NCI-H2081 (cell line): Measurements from ENCODE around the gene OR3A2.
"Not testable (repeated sequence)": the region's sequence is repeated elsewhere in the genome, so short reads cannot be mapped to it uniquely, and the experiment has no call there.

Source experiments
- DNase-seq, 2 experiments: peaks; one replicate each; lab custom pipeline; 2025; lab: John Stamatoyannopoulos, UW

The OR3A2 gene

DNA sequence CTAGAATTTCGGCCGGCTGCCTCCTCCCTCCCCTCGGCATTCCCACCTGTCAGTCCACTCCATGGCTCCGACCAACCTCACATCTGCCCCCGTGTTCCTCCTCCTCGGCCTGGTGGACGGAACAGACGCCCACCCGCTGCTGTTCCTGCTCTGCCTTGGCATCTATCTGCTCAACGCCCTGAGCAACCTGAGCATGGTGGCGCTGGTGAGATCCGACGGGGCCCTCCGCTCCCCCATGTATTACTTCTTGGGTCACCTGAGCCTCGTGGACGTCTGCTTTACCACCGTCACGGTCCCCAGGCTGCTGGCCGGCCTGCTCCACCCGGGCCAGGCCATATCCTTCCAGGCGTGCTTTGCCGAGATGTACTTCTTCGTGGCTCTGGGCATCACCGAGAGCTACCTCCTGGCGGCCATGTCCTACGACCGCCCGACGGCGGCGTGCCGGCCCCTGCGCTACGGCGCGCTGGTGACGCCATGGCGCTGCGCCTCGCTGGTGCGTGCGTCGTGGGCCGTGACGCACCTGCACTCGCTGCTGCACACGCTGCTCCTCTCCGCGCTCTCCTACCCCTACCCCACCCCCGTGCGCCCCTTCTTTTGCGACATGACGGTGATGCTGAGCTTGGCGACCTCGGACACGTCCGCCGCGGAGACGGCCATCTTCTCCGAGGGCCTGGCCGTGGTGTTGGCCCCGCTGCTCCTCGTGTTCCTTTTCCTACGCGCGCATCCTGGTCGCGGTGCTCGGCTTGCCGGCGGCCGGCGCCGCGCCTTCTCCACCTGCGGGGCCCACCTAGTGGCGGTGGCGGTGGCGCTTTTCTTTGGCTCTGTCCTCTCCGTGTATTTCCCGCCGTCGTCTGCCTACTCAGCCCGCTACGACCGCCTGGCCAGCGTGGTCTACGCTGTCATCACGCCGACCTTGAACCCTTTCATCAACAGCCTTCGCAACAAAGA is at the start of gene OR3A2:
Gene OR3A2 (minus strand): TSS at position 440 of the 948 bp plus-strand sequence.
- DNase-seq: no peak

DNA sequence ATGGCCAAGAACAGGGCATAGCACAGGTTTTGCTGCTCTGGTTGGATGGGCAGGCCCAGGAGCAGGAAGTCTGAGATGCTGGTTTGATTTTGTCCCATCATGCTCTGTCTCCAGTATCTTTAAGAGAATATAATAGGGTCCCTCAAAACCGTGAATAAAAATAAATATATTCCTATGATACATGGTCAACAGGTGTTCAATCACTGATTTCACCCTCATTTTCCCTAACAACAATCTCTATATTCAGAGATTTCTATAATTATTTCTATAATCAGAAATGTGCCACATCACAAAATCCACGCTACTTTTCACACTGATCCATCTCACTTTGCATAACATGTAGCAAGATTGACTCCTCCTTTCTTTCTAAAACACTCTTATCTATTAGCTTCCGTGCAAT is 47.6 kb upstream of the OR3A2 start, which contains the start of gene OR1E2:
Gene OR1E2 (minus strand): TSS at position 101 of the 400 bp plus-strand sequence. CDS start 0 bp downstream, at position 101.
- no peak for DNase-seq

DNA sequence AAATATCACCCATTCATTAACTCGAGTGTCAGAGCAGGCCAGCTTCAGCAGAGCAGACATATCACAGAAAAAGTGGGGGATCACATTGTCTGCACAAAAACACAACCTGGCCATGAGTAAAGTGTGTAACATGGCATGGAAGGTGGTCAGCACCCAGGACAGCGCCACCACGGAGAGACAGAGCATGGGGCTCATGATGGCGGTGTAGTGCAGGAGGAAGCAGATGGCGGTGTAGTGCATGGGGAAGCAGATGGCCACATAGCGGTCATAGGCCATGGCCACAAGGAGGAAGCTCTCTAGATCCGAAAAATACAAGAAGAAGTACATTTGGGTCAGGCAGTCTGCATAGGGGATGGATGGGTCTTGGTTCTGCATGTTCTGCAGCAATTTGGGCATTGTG is 47.1 kb upstream of the OR3A2 start:
- DNase-seq: not testable (repeated sequence)

DNA sequence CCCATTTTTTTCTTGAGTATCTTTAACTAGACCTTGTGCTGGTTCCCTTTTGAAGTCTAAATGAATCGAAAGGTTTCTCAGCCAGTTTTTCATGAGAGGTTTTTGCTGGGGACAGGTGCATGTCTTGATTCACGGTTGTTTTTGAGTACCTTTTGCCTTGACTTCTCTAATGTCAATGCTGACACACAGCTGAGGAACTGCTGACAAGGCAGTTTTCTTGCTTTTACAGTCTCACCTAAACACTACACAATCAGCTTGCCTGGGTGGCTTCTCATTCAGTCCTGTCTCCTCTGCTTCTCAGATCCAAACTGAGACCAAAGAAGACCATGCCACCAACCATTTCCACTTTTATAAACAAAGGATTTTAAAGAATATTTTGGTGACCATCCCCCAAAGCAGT is 32.1 kb upstream of the OR3A2 start:
- DNase-seq: no peak

DNA sequence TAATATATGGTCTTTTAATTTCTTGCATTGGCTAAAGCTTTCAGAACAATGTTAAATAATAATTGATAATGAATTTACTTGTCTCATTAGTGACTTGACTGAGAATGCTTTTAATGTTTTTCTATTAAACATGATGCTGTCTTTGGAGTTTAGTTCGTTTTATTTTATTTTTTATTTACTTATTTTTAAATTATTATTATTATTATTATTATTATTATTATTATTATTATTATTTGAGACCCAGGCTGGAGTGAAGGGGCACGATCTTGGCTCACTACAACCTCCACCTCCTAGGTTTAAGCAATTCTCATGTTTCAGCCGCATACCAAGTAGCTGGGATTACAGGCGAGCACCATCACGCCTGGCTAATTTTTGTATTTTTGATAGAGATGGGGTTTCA is 29.5 kb upstream of the OR3A2 start:
- no peak for DNase-seq

DNA sequence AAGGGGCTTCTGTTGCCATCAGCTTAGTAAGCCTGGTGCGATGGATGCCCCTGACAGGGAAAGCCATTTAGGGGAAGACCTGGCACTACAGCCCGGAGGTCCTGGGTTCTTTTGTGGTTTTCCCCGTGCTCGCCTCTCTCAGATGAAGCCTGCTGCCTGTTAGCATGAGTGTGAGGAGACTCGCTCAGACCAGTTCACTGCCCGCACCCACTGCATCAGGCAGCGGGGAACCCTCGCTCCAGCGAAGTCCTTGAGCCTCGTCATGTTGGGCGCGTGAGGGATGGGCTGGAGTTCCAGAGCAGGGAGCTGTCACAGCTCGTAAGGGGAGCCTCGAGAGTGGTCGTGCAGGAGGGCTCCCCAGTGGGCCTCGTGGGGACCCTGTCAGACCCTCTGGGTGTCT is 26.1 kb upstream of the OR3A2 start:
- DNase-seq: not testable (repeated sequence)

DNA sequence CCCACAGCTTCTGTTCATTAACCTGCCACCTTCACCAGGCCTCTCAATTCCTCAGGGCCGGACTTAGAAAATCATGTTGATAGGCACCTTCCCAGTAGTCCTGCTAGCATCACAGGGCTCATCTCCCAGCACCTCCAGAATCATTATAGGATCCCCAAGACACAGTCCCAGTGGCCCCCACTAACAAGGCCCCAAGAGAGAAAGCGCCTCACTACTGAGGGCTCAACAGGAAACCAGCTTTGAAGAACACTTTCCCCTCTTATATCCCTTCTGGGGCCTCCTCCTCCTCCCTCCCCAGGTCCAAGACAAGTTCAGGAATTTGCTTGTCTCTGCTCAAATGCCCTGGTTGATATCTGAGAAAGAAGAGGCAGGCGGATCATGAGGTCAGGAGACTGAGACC is 25.0 kb upstream of the OR3A2 start, which contains the start of gene OR3A3:
Gene OR3A3 (plus strand): TSS at position 301 of the 400 bp plus-strand sequence.
- no peak for DNase-seq

DNA sequence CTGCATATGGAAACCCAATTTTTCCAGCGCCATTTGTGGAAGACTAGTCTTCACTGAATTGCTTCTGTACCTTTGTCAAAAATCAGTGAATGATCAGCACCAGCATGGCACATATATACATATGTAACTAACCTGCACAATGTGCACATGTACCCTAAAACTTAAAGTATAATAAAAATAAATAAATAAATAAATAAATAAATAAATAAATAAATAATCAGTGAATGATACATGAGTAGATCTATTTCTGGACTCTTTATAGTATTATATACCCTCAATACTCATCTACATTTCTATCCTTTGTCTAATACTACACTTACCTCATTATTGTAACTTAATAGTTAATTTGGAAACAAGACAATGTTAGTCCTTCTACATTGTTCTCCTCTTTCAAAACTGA is 17.7 kb upstream of the OR3A2 start:
- not testable (repeated sequence) for DNase-seq

DNA sequence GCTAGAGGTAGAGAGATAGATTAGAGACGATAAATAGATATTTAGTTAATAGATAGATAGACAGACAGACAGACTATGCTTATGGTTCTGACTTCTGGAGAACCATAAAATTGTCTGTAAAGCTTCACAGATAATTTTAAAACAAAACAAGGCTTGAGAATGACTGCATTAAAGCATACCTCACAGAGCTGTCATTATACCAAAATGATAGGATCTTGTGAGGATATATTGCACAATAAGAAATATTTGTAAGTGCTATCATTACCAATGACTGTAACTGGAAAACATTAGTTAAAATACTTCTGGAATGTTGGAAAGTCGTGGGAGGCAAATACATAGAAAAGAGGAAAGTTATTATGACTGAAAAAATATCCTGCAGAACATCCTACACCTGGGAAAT is 15.7 kb upstream of the OR3A2 start:
- no peak for DNase-seq

DNA sequence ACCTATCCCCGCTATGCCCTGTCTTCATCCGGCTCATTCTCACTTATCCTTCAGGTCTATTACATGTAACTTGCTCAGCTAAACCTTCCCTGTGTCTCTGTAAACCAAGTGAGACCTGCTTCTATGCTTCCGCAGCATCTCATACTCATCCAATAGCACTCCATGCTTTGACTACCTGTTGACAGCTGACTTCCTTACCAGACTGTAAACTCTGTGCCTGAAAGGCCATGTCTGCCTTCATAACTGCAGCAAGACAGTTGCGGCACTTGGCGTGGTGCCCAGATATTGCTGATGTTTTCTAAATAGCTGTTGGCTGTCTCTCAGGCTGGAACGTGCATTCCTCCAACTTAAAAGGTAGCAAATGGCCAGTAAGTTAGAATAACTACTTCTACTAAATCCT is 13.9 kb upstream of the OR3A2 start:
- DNase-seq: no peak

DNA sequence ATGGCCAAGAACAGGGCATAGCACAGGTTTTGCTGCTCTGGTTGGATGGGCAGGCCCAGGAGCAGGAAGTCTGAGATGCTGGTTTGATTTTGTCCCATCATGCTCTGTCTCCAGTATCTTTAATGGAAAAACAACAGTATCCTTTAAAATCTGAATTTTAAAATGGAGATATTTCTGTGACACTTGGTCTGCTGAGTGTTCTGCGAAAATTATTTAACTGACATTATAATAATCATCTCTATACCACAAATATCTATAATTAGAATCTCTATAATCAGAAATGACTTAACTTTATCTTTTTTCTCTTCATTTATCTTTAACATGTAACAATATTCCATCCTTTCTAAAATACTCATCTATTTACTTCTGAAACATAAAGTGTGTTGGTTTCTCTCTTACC is 12.2 kb upstream of the OR3A2 start, which contains the start of gene OR1E1:
Gene OR1E1 (minus strand): TSS at position 101 of the 400 bp plus-strand sequence. CDS start 0 bp downstream, at position 101.
- no peak for DNase-seq

DNA sequence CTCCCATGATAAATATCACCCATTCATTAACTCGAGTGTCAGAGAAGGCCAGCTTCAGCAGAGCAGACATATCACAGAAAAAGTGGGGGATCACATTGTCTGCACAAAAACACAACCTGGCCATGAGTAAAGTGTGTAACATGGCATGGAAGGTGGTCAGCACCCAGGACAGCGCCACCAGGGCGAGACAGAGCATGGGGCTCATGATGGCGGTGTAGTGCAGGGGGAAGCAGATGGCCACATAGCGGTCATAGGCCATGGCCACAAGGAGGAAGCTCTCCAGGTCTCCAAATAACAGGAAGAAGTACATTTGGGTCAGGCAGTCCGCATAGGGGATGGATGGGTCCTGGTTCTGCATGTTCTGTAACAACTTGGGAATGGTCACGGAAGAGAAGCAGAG is 11.7 kb upstream of the OR3A2 start:
- DNase-seq: not testable (repeated sequence)

DNA sequence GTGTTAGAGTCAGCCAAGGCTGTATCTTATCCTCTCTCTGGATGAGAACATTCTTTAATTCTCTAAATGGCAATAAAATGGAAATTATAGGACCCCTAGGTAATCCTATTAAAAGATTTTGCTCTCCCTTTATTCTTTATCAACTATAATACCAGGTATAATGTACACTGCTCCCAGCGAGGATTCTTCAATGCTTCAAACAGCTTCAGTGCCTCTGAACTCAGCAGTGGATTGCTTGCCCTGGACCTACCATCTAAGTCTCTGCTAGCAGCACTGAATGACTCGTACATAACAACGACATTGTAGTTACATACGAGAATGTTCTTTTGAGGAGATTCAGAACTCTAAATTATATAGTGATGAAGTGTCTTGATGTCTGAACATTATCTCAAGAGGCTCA is 3.7 kb upstream of the OR3A2 start:
- DNase-seq: no peak

DNA sequence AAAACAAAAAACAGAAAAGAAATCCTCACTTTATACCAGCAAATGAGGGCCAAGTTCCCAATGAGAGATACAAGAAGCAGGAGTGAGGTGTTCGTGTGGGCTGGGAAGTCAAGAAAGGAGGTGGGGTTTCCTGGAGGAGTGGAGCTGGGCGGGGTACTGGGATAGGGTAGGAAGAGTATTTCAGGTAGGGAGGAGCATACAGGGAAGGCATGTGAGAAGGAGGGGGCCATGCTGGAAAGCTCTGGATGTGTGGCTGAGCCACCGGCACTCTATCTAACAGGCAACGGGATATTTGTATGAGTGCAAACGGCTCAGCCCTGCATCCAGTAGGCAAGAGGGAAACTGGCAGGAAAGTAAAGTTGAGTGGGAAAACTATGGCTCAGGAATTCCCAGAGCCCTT is 4.2 kb downstream of the OR3A2 start:
- DNase-seq: no peak

DNA sequence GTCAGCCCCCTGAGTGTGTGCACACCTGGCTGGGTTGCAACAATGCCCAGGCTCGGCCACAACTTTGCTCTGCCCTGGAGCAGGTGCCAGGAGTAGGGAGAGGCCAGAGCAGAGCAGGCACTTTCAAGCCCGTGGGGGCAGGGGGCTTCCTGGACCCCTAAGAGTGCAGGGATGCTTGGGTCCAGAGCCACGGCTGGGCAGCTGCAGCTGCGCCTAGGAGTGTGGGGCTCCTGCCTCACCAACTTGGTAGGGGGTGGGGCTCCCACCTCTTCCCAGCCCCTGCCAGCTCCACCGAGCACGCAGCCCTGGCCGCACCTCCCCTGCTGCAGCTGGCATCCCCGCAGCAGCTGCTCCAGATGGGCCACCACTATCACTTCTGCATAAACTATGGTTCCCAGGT is 7.8 kb downstream of the OR3A2 start:
- DNase-seq: no peak

DNA sequence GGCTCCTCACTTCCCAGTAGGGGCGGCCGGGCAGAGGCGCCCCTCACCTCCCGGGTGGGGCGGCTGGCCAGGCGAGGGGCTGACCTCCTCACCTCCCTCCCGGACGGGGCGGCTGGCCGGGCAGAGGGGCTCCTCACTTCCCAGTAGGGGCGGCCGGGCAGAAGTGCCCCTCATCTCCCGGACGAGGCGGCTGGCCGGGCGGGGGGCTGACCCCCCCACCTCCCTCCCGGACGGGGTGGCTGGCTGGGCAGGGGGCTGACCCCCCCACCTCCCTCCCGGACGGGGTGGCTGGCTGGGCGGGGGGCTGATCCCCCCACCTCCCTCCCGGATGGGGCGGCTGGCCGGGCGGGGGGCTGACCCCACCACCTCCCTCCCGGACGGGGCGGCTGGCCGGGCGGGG is 14.9 kb downstream of the OR3A2 start:
- DNase-seq: not testable (repeated sequence)

DNA sequence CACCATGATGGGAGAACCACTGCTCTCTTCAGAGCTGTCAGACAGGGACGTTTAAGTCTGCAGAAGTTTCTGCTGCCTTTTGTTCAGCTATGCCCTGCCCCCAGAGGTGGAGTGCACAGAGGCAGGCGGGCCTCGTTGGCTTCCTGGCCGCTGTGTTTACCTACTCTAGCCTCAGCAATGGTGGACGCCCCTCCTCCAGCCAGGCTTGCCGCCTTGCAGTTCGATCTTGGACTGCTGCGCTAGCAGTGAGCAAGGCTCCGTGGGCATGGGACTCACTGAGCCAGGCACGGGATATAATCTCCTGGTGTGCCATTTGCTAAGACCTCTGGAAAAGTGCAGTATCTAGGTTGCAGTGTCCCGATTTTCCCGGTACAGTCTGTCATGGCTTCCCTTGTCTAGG is 43.3 kb downstream of the OR3A2 start:
- DNase-seq: not testable (repeated sequence)

DNA sequence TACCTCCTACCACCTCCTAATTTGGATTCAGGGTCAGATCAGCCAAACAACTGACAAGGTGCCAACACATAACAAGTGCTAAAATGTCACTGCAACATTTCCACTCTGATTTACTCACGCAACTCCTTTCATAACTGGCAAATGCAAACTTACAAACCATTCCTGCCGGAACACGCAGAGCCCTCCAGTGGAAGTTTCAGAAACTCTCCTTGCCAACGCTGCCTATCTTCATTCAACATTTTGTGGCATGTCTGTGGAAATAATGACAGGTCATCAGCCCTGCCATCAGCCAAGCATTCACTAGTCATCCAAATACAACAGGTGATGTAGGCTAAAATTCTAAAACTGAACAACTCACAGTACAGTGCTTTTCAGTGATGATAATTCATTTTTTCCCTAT is 50.2 kb downstream of the OR3A2 start:
- no peak for DNase-seq

DNA sequence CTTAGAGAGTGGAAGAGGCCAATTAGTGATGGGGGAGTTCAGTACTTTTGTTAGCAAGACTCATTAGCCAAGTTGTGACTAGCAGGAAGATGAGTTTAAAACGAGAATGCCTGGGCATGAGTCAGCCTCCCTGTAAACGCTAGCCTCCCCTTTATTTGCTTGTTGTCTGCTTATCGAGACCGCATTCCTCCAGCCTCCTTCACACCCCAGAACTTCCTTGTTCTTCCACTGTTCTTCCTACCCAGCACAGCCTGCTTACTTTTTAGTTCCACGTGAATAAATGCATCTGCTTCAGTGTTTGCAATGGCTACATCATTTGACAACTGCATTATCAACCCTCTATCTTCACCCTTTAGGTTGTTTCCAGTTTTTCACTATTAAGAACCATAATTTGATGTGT is 67.8 kb downstream of the OR3A2 start:
- DNase-seq: no peak

DNA sequence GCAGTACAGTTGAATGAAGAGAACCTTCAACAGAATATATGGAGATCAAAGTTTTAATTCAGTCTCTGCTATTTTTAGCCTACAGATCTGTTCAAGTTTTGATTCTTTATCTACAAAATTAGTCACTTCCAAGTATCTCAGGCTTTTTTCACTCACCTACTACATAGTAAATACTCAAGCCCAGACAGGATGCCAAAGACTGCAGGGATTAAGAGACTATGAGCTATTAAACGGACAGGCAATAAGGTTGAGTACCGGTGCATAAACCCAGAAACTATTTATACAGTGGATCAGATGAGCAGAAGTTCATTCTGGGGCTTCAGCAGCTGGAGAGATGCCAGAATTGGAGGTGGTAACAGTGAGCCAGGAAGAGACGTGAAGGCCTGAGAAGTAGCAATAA is 69.3 kb downstream of the OR3A2 start:
- DNase-seq: no peak

DNA sequence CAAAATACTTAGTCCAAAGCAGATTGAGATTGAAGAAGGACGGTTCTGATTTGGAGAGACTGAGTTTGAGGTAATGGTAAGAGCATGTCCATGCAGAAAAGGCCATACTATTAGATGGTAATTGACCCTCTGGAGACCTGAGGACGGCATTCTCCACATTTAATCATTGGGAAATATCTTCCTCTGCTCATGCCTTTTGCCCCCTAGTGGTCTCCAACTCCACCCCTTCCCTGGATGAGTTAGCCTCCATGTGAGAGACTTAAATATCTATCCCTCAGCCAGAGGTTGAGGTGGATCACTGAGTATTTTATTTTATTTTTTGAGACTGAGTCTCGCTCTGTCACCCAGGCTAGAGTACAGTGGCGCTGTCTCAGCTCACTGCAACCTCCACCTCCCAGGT is 77.5 kb downstream of the OR3A2 start:
- no peak for DNase-seq

DNA sequence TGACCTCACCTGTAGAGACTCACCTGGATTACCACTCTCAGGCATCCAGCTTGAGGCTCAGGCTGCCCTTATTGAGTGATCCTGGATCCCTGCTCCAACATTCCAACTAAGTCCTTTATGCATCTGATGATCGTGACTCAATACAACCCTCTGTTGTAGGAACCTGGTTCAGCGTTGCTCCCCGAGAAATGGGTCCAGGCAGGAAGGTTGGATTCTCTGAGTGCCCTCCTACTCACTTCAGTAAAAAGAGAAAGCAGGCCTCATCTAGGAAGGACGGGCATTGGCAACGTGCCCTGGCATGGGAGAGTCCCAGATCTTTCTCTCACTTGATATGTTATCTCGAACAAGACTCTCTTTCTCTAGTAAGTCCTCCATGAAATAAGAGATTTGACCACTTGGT is 87.8 kb downstream of the OR3A2 start, which contains the start of gene OR3A1:
Gene OR3A1 (minus strand): TSS at position 101 of the 400 bp plus-strand sequence. CDS start 5,778 bp downstream, outside the sequence.
- no peak for DNase-seq

DNA sequence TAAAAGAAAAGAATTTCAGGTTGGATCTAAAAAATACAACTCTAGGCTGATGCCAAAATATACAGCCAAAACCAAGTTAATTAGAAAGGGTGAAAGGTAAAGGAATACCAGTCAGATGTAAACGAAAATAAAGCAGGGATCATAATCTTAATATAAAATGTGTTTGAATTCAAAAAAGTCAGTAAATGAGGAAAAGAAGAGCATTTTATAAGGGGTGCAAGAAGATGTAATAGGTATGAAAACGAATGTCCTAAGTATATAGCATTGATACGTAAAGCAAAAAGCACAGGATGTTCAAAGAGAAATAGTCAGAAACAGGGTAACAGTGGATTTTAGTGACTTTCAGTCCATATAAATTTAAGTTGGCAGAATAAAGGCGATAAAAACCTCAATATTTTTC is 90.5 kb downstream of the OR3A2 start:
- no peak for DNase-seq
